Neuron (in vitro differentiated cells): ENCODE measurements around the gene EZH1.

Source experiments
- H2AFZ ChIP-seq: one replicate; pipeline ENCODE4 v1.6.1; 2013; ENCODE audit warnings: low read depth, mild to moderate bottlenecking, inconsistent platforms, low read length, moderate library complexity
- H3K27me3 ChIP-seq: one replicate; pipeline ENCODE4 v1.6.1; 2013; ENCODE audit warnings: low read length; ENCODE audit not compliant: insufficient read depth
- H3K36me3 ChIP-seq: one replicate; pipeline ENCODE4 v1.6.1; 2013; ENCODE audit warnings: low read length; ENCODE audit not compliant: insufficient read depth
- H3K4me1 ChIP-seq: one replicate; pipeline ENCODE4 v1.6.1; 2013; ENCODE audit warnings: low read length; ENCODE audit not compliant: insufficient read depth
- H3K4me3 ChIP-seq: 2 replicates; pipeline ENCODE4 v1.5.1; 2013; ENCODE audit warnings: mild to moderate bottlenecking, low read length, moderate library complexity
- H3K9me3 ChIP-seq: one replicate; pipeline ENCODE4 v1.6.1; 2013; ENCODE audit warnings: low read length

The EZH1 gene

DNA sequence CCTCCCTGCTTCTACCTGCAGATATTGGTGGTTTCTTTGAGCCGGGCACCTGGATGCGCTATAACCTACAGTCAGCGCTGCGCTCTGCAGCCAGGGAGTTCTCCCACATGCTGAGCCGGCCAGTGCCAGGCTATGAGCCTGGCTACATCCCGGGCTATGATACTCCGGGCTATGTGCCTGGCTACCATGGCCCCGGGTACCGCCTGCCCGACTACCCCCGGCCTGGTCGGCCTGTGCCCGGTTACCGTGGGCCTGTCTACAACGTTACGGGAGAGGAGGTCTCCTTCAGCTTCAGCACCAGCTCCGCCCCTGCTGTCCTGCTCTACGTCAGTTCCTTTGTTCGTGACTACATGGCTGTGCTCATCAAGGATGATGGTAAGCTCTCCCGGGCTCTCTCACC, 49.3 kb downstream of the EZH1 start:
- Histone ChIP-seq H3K9me3 (no peaks in the 10 kb centered on the region), H3K36me3 (peaks cover 74% of the 10 kb centered on the region), H2AFZ (no peak overlapping the region), H3K4me3 (no peak overlapping the region), H3K4me1 (no peaks in the 10 kb centered on the region), H3K27me3 (no peaks in the 10 kb centered on the region)

DNA sequence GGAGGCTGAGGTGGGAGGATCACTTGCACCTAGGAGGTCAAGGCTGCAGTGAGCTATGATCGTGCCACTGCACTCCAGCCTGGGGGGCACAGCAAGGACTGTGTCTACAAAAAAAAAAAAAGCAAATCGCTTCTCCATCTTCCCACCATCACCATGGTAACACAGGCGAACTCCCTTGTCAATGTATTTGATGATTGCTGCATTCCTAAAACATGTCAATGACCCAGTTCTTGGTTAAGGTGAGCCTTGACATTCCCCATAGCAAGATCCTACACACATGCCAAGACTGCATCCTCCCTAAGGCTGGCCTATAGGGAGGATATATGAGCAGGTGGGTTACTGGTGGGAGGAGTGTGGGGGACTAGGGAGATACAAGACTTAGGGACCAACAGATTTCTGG, 50.3 kb downstream of the EZH1 start:
- Histone ChIP-seq H3K4me1 (no peaks in the 10 kb centered on the region), H3K4me3 (no peak overlapping the region), H3K27me3 (no peaks in the 10 kb centered on the region), H3K36me3 (peaks cover 78% of the 10 kb centered on the region), H3K9me3 (no peaks in the 10 kb centered on the region), H2AFZ (no peak overlapping the region)

DNA sequence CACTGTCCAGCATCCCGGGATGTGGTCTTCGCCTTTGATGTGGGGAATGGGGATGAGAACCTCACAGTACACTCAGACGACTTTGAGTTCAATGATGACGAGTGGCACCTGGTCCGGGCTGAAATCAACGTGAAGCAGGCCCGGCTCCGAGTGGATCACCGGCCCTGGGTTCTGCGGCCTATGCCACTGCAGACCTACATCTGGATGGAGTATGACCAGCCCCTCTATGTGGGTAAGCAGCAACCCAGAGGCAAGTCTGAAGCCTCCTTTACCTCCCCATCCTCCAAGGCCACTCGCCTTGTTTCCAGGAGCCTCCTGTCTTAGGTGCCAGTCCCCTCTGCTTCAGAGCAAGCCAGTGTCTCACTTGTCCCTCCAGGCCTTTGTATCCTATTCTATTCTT, 52.4 kb downstream of the EZH1 start:
- no peaks in the 10 kb centered on the region for H3K4me1 ChIP-seq
- H3K27me3 ChIP-seq = no peaks in the 10 kb centered on the region
- H3K9me3 ChIP-seq = no peaks in the 10 kb centered on the region
- no peak overlapping the region for H2AFZ ChIP-seq
- peaks cover 82% of the 10 kb centered on the region for H3K36me3 ChIP-seq
- no peak overlapping the region for H3K4me3 ChIP-seq

DNA sequence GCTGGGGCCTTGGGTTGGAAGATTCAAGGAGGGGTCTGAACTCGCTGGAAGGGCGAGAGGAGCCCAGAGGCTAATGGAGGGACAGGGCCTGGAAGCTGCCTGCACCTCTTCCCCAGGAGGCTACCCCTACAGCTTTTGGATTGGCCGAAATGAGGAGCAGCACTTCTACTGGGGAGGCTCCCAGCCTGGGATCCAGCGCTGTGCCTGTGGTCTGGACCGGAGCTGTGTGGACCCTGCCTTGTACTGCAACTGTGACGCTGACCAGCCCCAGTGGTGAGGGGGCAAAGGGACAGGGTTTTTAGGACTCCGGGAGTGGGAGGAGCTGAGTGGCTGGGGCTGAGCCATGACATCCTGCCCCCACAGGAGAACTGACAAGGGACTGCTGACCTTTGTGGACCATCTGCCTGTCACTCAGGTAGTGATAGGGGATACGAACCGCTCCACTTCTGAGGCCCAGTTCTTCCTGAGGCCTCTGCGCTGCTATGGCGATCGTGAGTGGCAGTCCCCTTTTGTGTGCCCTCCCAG, 53.8 kb downstream of the EZH1 start:
- Histone ChIP-seq H3K4me3 (no peak overlapping the region), H2AFZ (no peak overlapping the region), H3K36me3 (peaks cover 84% of the 10 kb centered on the region)

GRCh38 chr17:42690596-42690995, 54.2 kb downstream of the EZH1 start:
- no peaks in the 10 kb centered on the region for H3K27me3 ChIP-seq
- H3K9me3 ChIP-seq = no peaks in the 10 kb centered on the region
- H2AFZ ChIP-seq = no peak overlapping the region
- no peak overlapping the region for H3K4me3 ChIP-seq
- peaks cover 84% of the 10 kb centered on the region for H3K36me3 ChIP-seq
- H3K4me1 ChIP-seq = no peaks in the 10 kb centered on the region

More for the DNA sequence above, 53.8 kb downstream of the EZH1 start:
- Histone ChIP-seq H3K9me3 (no peaks in the 10 kb centered on the region), H3K4me1 (no peaks in the 10 kb centered on the region), H3K27me3 (no peaks in the 10 kb centered on the region)

DNA sequence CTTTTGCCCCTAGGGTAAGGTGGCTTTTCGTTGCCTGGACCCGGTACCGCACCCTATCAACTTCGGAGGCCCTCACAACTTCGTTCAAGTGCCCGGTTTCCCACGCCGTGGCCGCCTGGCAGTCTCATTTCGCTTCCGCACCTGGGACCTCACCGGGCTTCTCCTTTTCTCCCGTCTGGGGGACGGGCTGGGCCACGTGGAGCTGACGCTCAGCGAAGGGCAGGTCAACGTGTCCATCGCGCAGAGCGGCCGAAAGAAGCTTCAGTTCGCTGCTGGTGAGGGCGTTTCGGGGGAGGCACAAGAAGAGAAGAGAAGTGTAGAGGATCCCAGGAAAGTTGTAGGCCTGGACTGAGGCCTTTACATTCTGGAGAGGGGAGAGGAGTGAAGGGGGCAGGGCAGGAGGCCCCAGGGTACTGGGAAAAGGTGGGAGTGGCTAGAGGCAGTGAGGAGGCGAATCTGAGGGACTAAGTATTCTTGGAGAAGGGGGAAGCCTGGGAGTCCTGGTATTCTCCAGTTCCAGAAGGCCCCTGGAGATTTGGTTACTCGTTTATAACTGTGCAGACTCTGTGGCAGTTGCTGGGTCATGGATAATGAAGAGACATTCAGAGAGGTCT, 57.0 kb downstream of the EZH1 start:
- H3K9me3 ChIP-seq = no peaks in the 10 kb centered on the region
- H3K4me3 ChIP-seq = no peak overlapping the region
- peaks cover 9% of the 10 kb centered on the region for H3K4me1 ChIP-seq
- H2AFZ ChIP-seq = no peak overlapping the region
- H3K27me3 ChIP-seq = no peaks in the 10 kb centered on the region
- H3K36me3 ChIP-seq = peaks cover 78% of the 10 kb centered on the region

GRCh38 chr17:42686520-42687128, 58.2 kb downstream of the EZH1 start:
- Histone ChIP-seq H3K27me3 (no peaks in the 10 kb centered on the region), H3K4me1 (peaks cover 13% of the 10 kb centered on the region), H2AFZ (no peak overlapping the region), H3K36me3 (peaks cover 67% of the 10 kb centered on the region), H3K9me3 (no peaks in the 10 kb centered on the region), H3K4me3 (no peak overlapping the region)

DNA sequence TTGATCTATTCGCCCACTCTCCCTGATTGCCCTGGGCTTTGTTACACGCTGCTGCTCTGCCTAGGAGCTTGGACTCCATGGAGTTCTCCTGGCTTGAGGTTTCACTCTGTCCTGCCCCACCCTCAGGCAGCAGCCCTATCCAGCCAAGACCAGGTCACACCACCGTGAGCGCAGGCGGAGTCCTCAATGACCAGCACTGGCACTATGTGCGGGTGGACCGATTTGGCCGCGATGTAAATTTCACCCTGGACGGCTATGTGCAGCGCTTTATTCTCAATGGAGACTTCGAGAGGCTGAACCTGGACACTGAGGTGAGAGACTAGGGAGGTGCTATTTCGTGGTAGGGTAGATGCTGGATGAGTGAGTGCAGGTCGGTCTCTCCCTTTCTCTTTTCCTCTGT, 59.0 kb downstream of the EZH1 start:
- no peak overlapping the region for H2AFZ ChIP-seq
- H3K27me3 ChIP-seq = no peaks in the 10 kb centered on the region
- no peaks in the 10 kb centered on the region for H3K9me3 ChIP-seq
- H3K36me3 ChIP-seq = peaks cover 59% of the 10 kb centered on the region
- peaks cover 13% of the 10 kb centered on the region for H3K4me1 ChIP-seq
- H3K4me3 ChIP-seq = no peak overlapping the region

DNA sequence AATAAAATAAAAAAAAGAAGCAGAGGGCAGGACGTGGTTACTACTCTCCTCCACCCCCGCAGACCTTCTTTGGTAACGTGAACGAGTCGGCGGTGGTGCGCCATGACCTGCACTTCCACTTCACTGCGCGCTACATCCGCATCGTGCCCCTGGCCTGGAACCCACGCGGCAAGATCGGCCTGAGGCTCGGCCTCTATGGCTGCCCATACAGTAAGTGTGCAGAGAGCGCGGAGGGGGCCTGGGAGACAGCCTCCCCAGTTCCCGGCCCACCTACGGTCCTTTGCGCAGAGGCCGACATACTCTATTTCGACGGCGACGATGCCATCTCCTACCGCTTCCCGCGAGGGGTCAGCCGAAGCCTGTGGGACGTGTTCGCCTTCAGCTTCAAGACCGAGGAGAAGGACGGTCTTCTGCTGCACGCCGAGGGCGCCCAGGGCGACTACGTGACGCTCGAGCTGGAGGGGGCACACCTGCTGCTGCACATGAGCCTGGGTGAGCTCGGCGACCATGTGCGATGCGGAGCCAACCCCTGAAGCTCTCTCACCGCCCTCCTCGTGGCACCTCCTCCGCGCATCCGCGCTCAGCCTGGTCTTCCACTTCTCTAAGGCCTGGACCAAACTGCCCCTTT, 59.8 kb downstream of the EZH1 start:
- peaks cover 53% of the 10 kb centered on the region for H3K36me3 ChIP-seq
- H3K4me3 ChIP-seq = no peak overlapping the region
- no peak overlapping the region for H2AFZ ChIP-seq
- peaks cover 20% of the 10 kb centered on the region for H3K4me1 ChIP-seq
- no peaks in the 10 kb centered on the region for H3K9me3 ChIP-seq
- H3K27me3 ChIP-seq = no peaks in the 10 kb centered on the region

DNA sequence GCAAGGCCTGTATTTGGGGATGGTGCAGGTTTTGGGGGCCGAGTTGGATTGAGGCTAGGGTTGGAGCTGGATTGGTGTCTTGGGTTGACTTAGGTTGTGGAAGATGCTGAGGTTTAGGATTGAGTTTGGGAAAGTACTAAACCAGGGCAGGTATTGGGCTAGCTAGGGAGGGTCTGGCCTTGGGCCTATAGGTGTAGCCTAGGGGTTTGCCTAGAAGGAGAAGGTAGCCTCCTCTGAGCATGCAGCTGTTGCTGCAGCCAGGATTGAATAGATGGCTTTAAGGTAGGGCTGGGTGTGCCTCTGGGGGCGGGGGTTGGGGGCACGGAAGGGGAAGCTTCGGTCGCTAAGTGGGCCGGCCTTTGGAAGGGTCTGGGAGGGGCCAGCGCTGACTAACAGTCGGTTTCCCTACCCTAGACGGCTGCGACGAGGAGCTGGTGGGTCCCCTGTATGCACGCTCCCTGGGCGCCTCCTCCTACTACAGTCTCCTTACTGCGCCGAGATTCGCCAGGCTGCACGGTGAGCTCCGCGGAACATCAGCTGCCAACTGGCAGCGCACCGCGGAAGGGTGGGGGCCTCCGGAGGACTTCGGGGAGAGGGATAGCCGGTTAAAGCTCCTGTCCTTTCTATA, 61.3 kb downstream of the EZH1 start:
- no peaks in the 10 kb centered on the region for H3K9me3 ChIP-seq
- H3K4me1 ChIP-seq = peaks cover 26% of the 10 kb centered on the region
- no peak overlapping the region for H2AFZ ChIP-seq
- H3K27me3 ChIP-seq = no peaks in the 10 kb centered on the region
- peaks cover 39% of the 10 kb centered on the region for H3K36me3 ChIP-seq
- H3K4me3 ChIP-seq = peak overlapping the region; percentile 66

DNA sequence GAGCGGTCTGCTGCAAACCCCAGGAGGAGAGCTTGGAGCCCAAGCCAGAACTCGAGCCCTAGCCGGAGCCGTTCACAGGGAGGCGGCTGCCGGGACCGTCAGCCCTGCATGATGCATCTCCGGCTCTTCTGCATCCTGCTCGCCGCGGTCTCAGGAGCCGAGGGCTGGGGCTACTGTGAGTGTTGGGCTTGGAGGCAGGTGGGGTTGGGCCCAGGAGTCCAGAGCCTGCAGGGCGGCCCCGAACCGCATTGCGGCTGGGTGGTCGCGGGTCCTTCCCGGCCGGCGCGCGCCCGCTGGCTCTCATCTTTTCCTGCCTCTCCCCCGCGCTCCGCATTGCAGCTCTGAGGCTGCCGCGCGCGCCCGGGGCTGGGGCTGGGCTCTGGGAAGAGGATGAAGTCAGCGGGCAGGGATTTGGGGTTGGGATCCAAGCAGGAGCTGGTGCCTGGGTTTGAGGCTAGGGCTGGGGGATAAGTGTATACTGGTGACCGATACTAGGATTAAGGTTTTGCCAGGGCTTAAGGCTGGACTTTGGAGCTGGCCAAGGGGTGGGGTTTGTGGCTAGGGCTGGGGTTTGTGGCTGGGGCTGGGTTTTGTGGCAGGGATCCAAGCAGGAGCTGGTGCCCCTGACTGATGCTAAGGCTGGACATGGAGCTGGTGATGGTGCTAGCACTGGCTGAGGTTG, 62.0 kb downstream of the EZH1 start:
- Histone ChIP-seq H3K27me3 (no peaks in the 10 kb centered on the region), H3K9me3 (no peaks in the 10 kb centered on the region), H3K36me3 (peaks cover 32% of the 10 kb centered on the region), H3K4me3 (peak overlapping the region; percentile 66), H2AFZ (peak overlapping the region; percentile 34), H3K4me1 (peaks cover 26% of the 10 kb centered on the region)

DNA sequence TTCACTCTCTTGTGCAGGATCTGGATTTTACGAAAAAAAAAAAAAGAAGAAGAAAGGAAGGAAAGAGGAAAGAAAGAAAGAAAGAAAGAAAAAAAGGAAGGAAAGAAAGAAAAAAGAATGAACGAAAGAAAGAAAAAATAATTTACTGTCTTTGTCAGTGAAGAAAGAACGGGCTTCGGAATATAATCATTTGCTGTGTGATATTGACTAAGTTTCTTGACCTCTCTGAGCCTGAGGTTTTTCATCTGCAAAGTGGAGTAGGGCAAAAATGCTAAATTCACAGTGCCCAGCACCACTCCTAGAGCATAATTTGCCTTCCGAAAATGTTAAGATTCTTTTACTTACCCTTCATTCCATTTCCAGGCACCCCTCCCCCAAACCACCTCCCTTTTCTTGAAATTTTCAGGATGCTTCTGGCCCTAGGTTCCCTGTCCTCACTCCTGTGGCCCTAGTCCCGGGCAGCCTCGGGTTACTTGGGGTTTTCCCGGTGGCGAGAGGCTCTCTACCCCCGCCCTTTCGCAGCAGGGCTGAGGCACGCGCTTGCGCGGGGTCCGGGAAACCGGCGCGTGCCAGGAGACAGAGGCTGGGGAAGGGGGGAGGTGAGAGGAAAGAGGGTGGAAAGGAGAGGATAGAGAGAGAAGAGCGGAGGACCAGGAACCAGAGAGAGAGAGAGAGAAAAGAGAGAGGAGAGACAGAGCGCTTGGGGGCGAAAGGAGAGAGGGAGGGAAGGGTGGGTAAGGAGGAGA, 62.7 kb downstream of the EZH1 start, which contains the start of gene CNTNAP1:
CNTNAP1 (plus strand) TSS at position 556 of the 746 bp plus-strand sequence. CDS start 299 bp downstream, outside the sequence.
- Histone ChIP-seq H3K36me3 (peaks cover 26% of the 10 kb centered on the region), H2AFZ (peak within 1 kb of the TSS; percentile 34)

More for the DNA sequence above, 62.7 kb downstream of the EZH1 start, which contains the start of gene CNTNAP1:
- Histone ChIP-seq H3K4me1 (peaks cover 32% of the 10 kb centered on the region), H3K4me3 (peak within 1 kb of the TSS; percentile 66), H3K27me3 (no peaks in the 10 kb centered on the region), H3K9me3 (no peaks in the 10 kb centered on the region)
